NCI-H2227 (cell line): ENCODE data around the gene VEPH1.

Source experiments
- DNase-seq: peaks from one replicate; lab custom pipeline; 2025; ENCODE audit not compliant: unreplicated experiment; lab: John Stamatoyannopoulos, UW

The VEPH1 gene

GRCh38 chr3:157390713-157391515 is 112.3 kb downstream of the VEPH1 start:
- DNase-seq = no peak

- no peak for DNase-seq
These were observed 114.2 kb downstream of the VEPH1 start for GRCh38 chr3:157388976-157389375.

GRCh38 chr3:157387708-157388435 is 115.3 kb downstream of the VEPH1 start:
- no peak for DNase-seq

- no peak for DNase-seq
These were observed 118.7 kb downstream of the VEPH1 start for GRCh38 chr3:157384491-157384890.

- no peak for DNase-seq
These were observed 119.2 kb downstream of the VEPH1 start for GRCh38 chr3:157384031-157384430.

GRCh38 chr3:157381606-157382005 is 121.6 kb downstream of the VEPH1 start:
- DNase-seq = no peak

- DNase-seq = no peak
These were observed 123.6 kb downstream of the VEPH1 start for GRCh38 chr3:157379525-157380140.

- DNase-seq = no peak
These were observed 126.5 kb downstream of the VEPH1 start for GRCh38 chr3:157376603-157377300.

GRCh38 chr3:157375342-157375986 is 127.8 kb downstream of the VEPH1 start:
- DNase-seq = no peak

- no peak for DNase-seq
These were observed 128.3 kb downstream of the VEPH1 start for GRCh38 chr3:157374933-157375332.

- no peak for DNase-seq
These were observed 129.4 kb downstream of the VEPH1 start for GRCh38 chr3:157373783-157374182.

- no peak for DNase-seq
These were observed 132.3 kb downstream of the VEPH1 start for GRCh38 chr3:157370867-157371266.

GRCh38 chr3:157369727-157370421 is 133.3 kb downstream of the VEPH1 start:
- DNase-seq = no peak

GRCh38 chr3:157368171-157368570 is 135.0 kb downstream of the VEPH1 start:
- no peak for DNase-seq

GRCh38 chr3:157363393-157363792 is 139.8 kb downstream of the VEPH1 start:
- no peak for DNase-seq

- no peak for DNase-seq
These were observed 140.9 kb downstream of the VEPH1 start for GRCh38 chr3:157362348-157362747.

GRCh38 chr3:157360044-157360443 is 143.2 kb downstream of the VEPH1 start:
- no peak for DNase-seq

GRCh38 chr3:157356541-157356940 is 146.7 kb downstream of the VEPH1 start:
- DNase-seq = no peak

- no peak for DNase-seq
These were observed 147.9 kb downstream of the VEPH1 start for GRCh38 chr3:157355276-157355675.

- DNase-seq = no peak
These were observed 148.5 kb downstream of the VEPH1 start for GRCh38 chr3:157354722-157355121.
